Measurements from ENCODE around the gene FAM114A2. TPM values are rescaled to one million over a fixed set of nuclear protein-coding genes. Genes with fewer than 3 reads are reported as not detected.
A peak's percentile ranks its signal among the peaks of the same experiment; 100 is the strongest.

The FAM114A2 gene
- polyA plus RNA-seq, 1 donor (not counting 4 experiments of a cell fraction or from before 2014, with no cell fraction given) = 16.3 TPM

DNA sequence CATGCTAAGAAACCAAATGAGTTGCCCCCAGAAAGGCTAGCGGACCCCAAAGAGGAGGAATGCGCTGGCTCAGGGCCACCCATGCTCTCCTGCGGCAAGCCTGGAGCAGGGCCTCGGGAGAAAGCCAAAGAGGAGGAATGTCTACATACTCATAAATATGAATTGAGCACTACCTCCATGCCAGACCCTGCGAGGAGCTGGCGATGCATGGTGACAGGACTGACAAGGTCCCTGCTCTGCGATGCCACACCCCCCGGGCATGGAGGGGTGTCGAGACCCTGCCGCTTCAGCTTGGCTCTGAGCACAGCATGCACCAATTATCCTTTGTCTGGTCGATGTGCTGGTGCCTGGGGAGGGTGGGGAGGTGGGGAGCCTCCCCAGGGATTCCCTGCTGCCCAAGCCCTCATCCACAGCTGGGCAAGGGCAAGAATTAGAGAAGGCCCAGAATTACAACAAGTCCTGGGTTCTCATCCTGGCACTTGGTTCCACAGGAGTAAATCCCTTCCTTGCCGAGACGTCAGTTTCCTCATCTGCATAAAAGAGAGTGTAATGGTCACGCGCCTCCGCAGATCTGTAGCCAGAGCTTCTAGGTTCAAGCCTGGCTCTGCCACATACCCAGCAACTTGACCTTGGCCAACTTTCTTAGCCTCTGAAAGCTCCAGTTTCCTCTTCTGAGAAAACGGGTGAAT is 74.4 kb downstream of the FAM114A2 start:
- H3K4me1 ChIP-seq (ENCODE audit: control insufficient read depth, extremely low read depth, insufficient read depth, low read length) = peaks cover 3% of the 10 kb centered on the region
- no peaks in the 10 kb centered on the region for H3K36me3 ChIP-seq (ENCODE audit: control insufficient read depth in 2 of 2, extremely low read depth in 1 of 2, insufficient read depth in 2 of 2, low read length in 2 of 2)
- dilution Hi-C loops (cut with MboI; ENCODE audit: extremely low pct_ligation_motif_present, low sequenced_read_pairs) = no loop called here
- H3K4me3 ChIP-seq (ENCODE audit: control insufficient read depth in 2 of 3, extremely low read depth in 1 of 3, insufficient read depth in 2 of 3, low read depth in 1 of 3, low read length in 3 of 3) = no peak overlapping the region
- H2AFZ ChIP-seq (ENCODE audit: control insufficient read depth, low read length) = peak overlapping the region; percentile 65
- FAIRE-seq (no peak), DNase-seq (ENCODE audit: low read depth, low spot score) (no peak)
- TF ChIP-seq, protein P1, sequence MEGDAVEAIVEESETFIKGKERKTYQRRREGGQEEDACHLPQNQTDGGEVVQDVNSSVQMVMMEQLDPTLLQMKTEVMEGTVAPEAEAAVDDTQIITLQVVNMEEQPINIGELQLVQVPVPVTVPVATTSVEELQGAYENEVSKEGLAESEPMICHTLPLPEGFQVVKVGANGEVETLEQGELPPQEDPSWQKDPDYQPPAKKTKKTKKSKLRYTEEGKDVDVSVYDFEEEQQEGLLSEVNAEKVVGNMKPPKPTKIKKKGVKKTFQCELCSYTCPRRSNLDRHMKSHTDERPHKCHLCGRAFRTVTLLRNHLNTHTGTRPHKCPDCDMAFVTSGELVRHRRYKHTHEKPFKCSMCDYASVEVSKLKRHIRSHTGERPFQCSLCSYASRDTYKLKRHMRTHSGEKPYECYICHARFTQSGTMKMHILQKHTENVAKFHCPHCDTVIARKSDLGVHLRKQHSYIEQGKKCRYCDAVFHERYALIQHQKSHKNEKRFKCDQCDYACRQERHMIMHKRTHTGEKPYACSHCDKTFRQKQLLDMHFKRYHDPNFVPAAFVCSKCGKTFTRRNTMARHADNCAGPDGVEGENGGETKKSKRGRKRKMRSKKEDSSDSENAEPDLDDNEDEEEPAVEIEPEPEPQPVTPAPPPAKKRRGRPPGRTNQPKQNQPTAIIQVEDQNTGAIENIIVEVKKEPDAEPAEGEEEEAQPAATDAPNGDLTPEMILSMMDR (optimal IDR thresholded peaks at IDR 0.05 in 1 of 3, IDR thresholded peaks at IDR 0.05 in 1 of 3, conservative IDR thresholded peaks at IDR 0.05 in 1 of 3; ENCODE audit: extremely low read depth in 1 of 3, insufficient read depth in 2 of 3, low read length in 3 of 3) = no peak
- TF ChIP-seq EZH2 (IDR thresholded peaks at IDR 0.05; ENCODE audit: low read length) = no peak
- H3K79me2 ChIP-seq (ENCODE audit: control insufficient read depth, insufficient read depth, low read length) = no peaks in the 10 kb centered on the region
- no peaks in the 10 kb centered on the region for H3K9me1 ChIP-seq (ENCODE audit: control insufficient read depth, extremely low read depth, insufficient read depth, low read length)
- H3K9me3 ChIP-seq (ENCODE audit: control insufficient read depth, low read depth, low read length) = no peaks in the 10 kb centered on the region
- peak overlapping the region; percentile 51 for H3K4me2 ChIP-seq (ENCODE audit: control insufficient read depth, extremely low read depth, insufficient read depth, low read depth, low read length)
- no peaks in the 10 kb centered on the region for H4K20me1 ChIP-seq (ENCODE audit: control insufficient read depth, extremely low read depth, insufficient read depth, low read length)
- H3K9ac ChIP-seq (ENCODE audit: control insufficient read depth, extremely low read depth, insufficient read depth, low read length) = no peak overlapping the region
- H3K27me3 ChIP-seq (ENCODE audit: control insufficient read depth, extremely low read depth, insufficient read depth, low read length) = no peaks in the 10 kb centered on the region
- H3K27ac ChIP-seq (ENCODE audit: control insufficient read depth, insufficient read depth, low read length) = no peak overlapping the region

DNA sequence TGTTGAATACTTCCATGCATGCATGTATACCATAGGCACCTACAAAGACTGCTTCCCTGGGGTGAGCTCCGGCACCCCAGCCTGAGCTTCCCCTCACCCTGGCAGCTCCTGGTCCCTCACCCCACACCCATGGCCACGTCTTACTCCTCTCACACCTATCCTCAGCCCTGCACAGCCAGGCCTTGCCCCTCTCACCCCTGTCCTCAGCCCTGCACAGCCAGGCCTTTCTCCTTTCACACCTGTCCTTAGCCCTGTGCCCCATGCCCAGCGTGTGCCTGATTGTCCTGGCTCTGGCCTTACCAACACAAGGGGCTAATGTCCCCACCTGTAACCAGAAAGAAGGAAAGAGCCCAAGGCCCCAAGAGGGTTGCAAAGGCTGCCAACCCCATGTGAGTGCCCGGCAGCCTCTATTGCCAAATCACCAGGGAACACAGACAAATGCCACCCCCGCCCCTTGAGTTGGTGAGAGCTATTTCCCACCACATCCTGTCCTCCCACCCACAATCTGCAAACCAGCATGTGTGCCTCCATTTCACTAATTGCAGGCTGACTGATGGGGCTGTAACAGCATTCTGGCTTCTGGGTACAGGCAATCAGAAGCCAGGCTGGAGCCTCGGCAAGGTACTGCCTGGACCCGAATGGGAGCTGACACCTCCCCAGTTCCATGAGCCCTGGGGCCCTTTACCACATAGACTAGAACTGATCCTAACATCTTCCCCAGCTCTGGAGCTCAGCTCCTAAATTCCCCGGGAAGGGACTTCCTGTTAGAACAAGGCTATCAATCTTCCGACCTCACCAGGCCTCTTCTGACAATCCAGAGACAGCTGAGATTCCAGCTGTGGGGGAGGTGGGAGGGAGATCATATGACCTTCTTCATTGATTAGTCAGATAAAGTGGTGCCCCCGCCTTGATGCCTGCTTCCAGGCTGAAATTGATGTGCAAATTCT is 78.2 kb downstream of the FAM114A2 start:
- FAIRE-seq (no peak), DNase-seq (ENCODE audit: low read depth, low spot score) (no peak)
- no peak for TF ChIP-seq EZH2 (IDR thresholded peaks at IDR 0.05; ENCODE audit: low read length)
- TF ChIP-seq, protein P1 (optimal IDR thresholded peaks at IDR 0.05 in 1 of 3, IDR thresholded peaks at IDR 0.05 in 1 of 3, conservative IDR thresholded peaks at IDR 0.05 in 1 of 3; ENCODE audit: extremely low read depth in 1 of 3, insufficient read depth in 2 of 3, low read length in 3 of 3) = no peak
- H3K4me3 ChIP-seq (ENCODE audit: control insufficient read depth in 2 of 3, extremely low read depth in 1 of 3, insufficient read depth in 2 of 3, low read depth in 1 of 3, low read length in 3 of 3) = no peak overlapping the region
- H3K36me3 ChIP-seq (ENCODE audit: control insufficient read depth in 2 of 2, extremely low read depth in 1 of 2, insufficient read depth in 2 of 2, low read length in 2 of 2) = no peaks in the 10 kb centered on the region
- no peaks in the 10 kb centered on the region for H3K27me3 ChIP-seq (ENCODE audit: control insufficient read depth, extremely low read depth, insufficient read depth, low read length)
- H3K9me1 ChIP-seq (ENCODE audit: control insufficient read depth, extremely low read depth, insufficient read depth, low read length) = no peaks in the 10 kb centered on the region
- peaks cover 3% of the 10 kb centered on the region for H3K4me1 ChIP-seq (ENCODE audit: control insufficient read depth, extremely low read depth, insufficient read depth, low read length)
- H3K79me2 ChIP-seq (ENCODE audit: control insufficient read depth, insufficient read depth, low read length) = no peaks in the 10 kb centered on the region
- no peak overlapping the region for H3K9ac ChIP-seq (ENCODE audit: control insufficient read depth, extremely low read depth, insufficient read depth, low read length)
- no peak overlapping the region for H3K4me2 ChIP-seq (ENCODE audit: control insufficient read depth, extremely low read depth, insufficient read depth, low read depth, low read length)
- dilution Hi-C loops (cut with MboI; ENCODE audit: extremely low pct_ligation_motif_present, low sequenced_read_pairs) = no loop called here
- no peaks in the 10 kb centered on the region for H3K9me3 ChIP-seq (ENCODE audit: control insufficient read depth, low read depth, low read length)
- no peaks in the 10 kb centered on the region for H4K20me1 ChIP-seq (ENCODE audit: control insufficient read depth, extremely low read depth, insufficient read depth, low read length)
- H3K27ac ChIP-seq (ENCODE audit: control insufficient read depth, insufficient read depth, low read length) = no peak overlapping the region
- no peak overlapping the region for H2AFZ ChIP-seq (ENCODE audit: control insufficient read depth, low read length)

Data from keratinocyte (primary cell).